ENCODE results near the gene EN2.
"Not testable (repeated sequence)": the region's sequence is repeated elsewhere in the genome, so short reads cannot be mapped to it uniquely, and the experiment has no call there.

The EN2 gene

GRCh38 chr7:155426543-155427410, 31.2 kb upstream of the EN2 start:
- no peak for DNase-seq

- DNase-seq = no peak
Observed at GRCh38 chr7:155427411-155428038, 30.4 kb upstream of the EN2 start.

GRCh38 chr7:155428171-155428834, 29.6 kb upstream of the EN2 start:
- no peak for DNase-seq

- no peak for DNase-seq
Observed at GRCh38 chr7:155429651-155430050, 28.3 kb upstream of the EN2 start.

GRCh38 chr7:155430606-155431005, 27.3 kb upstream of the EN2 start:
- DNase-seq = no peak

GRCh38 chr7:155431231-155431630, 26.7 kb upstream of the EN2 start:
- DNase-seq = no peak

GRCh38 chr7:155431711-155432110, 26.2 kb upstream of the EN2 start:
- DNase-seq = no peak

GRCh38 chr7:155435110-155435509, 22.8 kb upstream of the EN2 start:
- no peak for DNase-seq

GRCh38 chr7:155437836-155438235, 20.1 kb upstream of the EN2 start:
- no peak for DNase-seq

- DNase-seq = no peak
Observed at GRCh38 chr7:155438777-155439176, 19.2 kb upstream of the EN2 start.

GRCh38 chr7:155439311-155440017, 18.5 kb upstream of the EN2 start:
- DNase-seq = no peak

- no peak for DNase-seq
Observed at GRCh38 chr7:155440018-155440410, 17.9 kb upstream of the EN2 start.

GRCh38 chr7:155441856-155442255, 16.1 kb upstream of the EN2 start:
- DNase-seq = no peak

GRCh38 chr7:155444746-155445145, 13.2 kb upstream of the EN2 start:
- DNase-seq = no peak

GRCh38 chr7:155445606-155446005, 12.3 kb upstream of the EN2 start:
- not testable (repeated sequence) for DNase-seq

GRCh38 chr7:155447603-155448002, 10.3 kb upstream of the EN2 start:
- no peak for DNase-seq

GRCh38 chr7:155448632-155449007, 9.3 kb upstream of the EN2 start:
- no peak for DNase-seq

- no peak for DNase-seq
Observed at GRCh38 chr7:155449008-155449868, 8.7 kb upstream of the EN2 start.

GRCh38 chr7:155449869-155450557, 7.9 kb upstream of the EN2 start:
- no peak for DNase-seq

GRCh38 chr7:155450558-155450969, 7.4 kb upstream of the EN2 start:
- no peak for DNase-seq

- DNase-seq = no peak
Observed at GRCh38 chr7:155450970-155451801, 6.7 kb upstream of the EN2 start.

Measured in left hindlimb (tissue), 1 donor.